CD4-positive, alpha-beta T cell treated with Interleukin-4 for 4 hours (primary cell): ENCODE measurements around the gene HNRNPM.
"Not testable (repeated sequence)": the region's sequence is repeated elsewhere in the genome, so short reads cannot be mapped to it uniquely, and the experiment has no call there.

Experiments
- DNase-seq: peaks from one replicate; pipeline ENCODE4 v3.0.0-alpha.2; 2020

Gene HNRNPM

GRCh38 chr19:8514505-8515009 lies 69.8 kb downstream of the HNRNPM start:
- DNase-seq = not testable (repeated sequence)

- peak; percentile 83 for DNase-seq
Measured at GRCh38 chr19:8515317-8515716, 70.5 kb downstream of the HNRNPM start.

GRCh38 chr19:8517551-8518442 lies 73.0 kb downstream of the HNRNPM start:
- DNase-seq = peak; percentile 85

GRCh38 chr19:8518536-8518935 lies 73.8 kb downstream of the HNRNPM start:
- no peak for DNase-seq

GRCh38 chr19:8519388-8519787 lies 74.6 kb downstream of the HNRNPM start:
- DNase-seq = no peak

GRCh38 chr19:8525401-8525684 lies 80.6 kb downstream of the HNRNPM start:
- no peak for DNase-seq

- DNase-seq = no peak
Measured at GRCh38 chr19:8526345-8527091, 81.7 kb downstream of the HNRNPM start.

- DNase-seq = no peak
Measured at GRCh38 chr19:8528500-8528899, 83.7 kb downstream of the HNRNPM start.

- DNase-seq = no peak
Measured at GRCh38 chr19:8529369-8530006, 84.7 kb downstream of the HNRNPM start.

GRCh38 chr19:8530061-8530679 lies 85.4 kb downstream of the HNRNPM start:
- DNase-seq = no peak

- DNase-seq = no peak
Measured at GRCh38 chr19:8531470-8531869, 86.7 kb downstream of the HNRNPM start.

- no peak for DNase-seq
Measured at GRCh38 chr19:8532225-8532624, 87.5 kb downstream of the HNRNPM start.

- no peak for DNase-seq
Measured at GRCh38 chr19:8536282-8536681, 91.5 kb downstream of the HNRNPM start.

GRCh38 chr19:8537099-8537498 lies 92.3 kb downstream of the HNRNPM start:
- DNase-seq = no peak
